ENCODE data around the gene KLHL18.
"Not testable (repeated sequence)": the region's sequence is repeated elsewhere in the genome, so short reads cannot be mapped to it uniquely, and the experiment has no call there.

Gene KLHL18

GRCh38 chr3:47274652-47275051 lies 8.1 kb upstream of the KLHL18 start:
- no peak for DNase-seq (ENCODE audit: low read depth)

GRCh38 chr3:47276558-47276957 lies 6.2 kb upstream of the KLHL18 start:
- no peak for DNase-seq (ENCODE audit: low read depth)

GRCh38 chr3:47280519-47280918 lies 2.2 kb upstream of the KLHL18 start:
- DNase-seq (ENCODE audit: low read depth), result no peak

- DNase-seq (ENCODE audit: low read depth), result no peak
These were observed 421 bp downstream of the KLHL18 start for GRCh38 chr3:47283193-47283537.

GRCh38 chr3:47283591-47284364 lies 1.0 kb downstream of the KLHL18 start:
- DNase-seq (ENCODE audit: low read depth), result no peak

- DNase-seq (ENCODE audit: low read depth), result no peak
These were observed 6.5 kb downstream of the KLHL18 start for GRCh38 chr3:47288966-47289910.

GRCh38 chr3:47291158-47291753 lies 8.5 kb downstream of the KLHL18 start:
- DNase-seq (ENCODE audit: low read depth), result no peak

GRCh38 chr3:47291754-47292420 lies 9.1 kb downstream of the KLHL18 start:
- DNase-seq (ENCODE audit: low read depth), result not testable (repeated sequence)

GRCh38 chr3:47293822-47294221 lies 11.1 kb downstream of the KLHL18 start:
- DNase-seq (ENCODE audit: low read depth), result no peak

GRCh38 chr3:47294392-47294791 lies 11.6 kb downstream of the KLHL18 start:
- DNase-seq (ENCODE audit: low read depth), result no peak

GRCh38 chr3:47295322-47295721 lies 12.6 kb downstream of the KLHL18 start:
- no peak for DNase-seq (ENCODE audit: low read depth)

GRCh38 chr3:47295976-47296375 lies 13.2 kb downstream of the KLHL18 start:
- DNase-seq (ENCODE audit: low read depth), result no peak

- DNase-seq (ENCODE audit: low read depth), result no peak
These were observed 14.0 kb downstream of the KLHL18 start for GRCh38 chr3:47296562-47297302.

- no peak for DNase-seq (ENCODE audit: low read depth)
These were observed 15.7 kb downstream of the KLHL18 start for GRCh38 chr3:47298439-47298838.

GRCh38 chr3:47299381-47300318 lies 16.9 kb downstream of the KLHL18 start:
- no peak for DNase-seq (ENCODE audit: low read depth)

- DNase-seq (ENCODE audit: low read depth), result no peak
These were observed 18.7 kb downstream of the KLHL18 start for GRCh38 chr3:47301456-47301855.

GRCh38 chr3:47306022-47306421 lies 23.3 kb downstream of the KLHL18 start:
- DNase-seq (ENCODE audit: low read depth), result no peak

GRCh38 chr3:47309231-47309630 lies 26.5 kb downstream of the KLHL18 start:
- not testable (repeated sequence) for DNase-seq (ENCODE audit: low read depth)

- no peak for DNase-seq (ENCODE audit: low read depth)
These were observed 27.6 kb downstream of the KLHL18 start for GRCh38 chr3:47310391-47310790.

- DNase-seq (ENCODE audit: low read depth), result no peak
These were observed 30.8 kb downstream of the KLHL18 start for GRCh38 chr3:47313341-47314055.
